HG03060 (cell line): ENCODE measurements around the gene WRNIP1.
"Not testable (repeated sequence)": the region's sequence is repeated elsewhere in the genome, so short reads cannot be mapped to it uniquely, and the experiment has no call there.

Experiments
- ATAC-seq: cut with Tn5 transposase; IDR thresholded peaks from one replicate; pipeline ENCODE4 v1.9.1; 2021; ENCODE audit warnings: low read depth, moderate number of reproducible peaks; ENCODE audit not compliant: unreplicated experiment

Gene WRNIP1

GRCh38 chr6:2782825-2783187, 17.6 kb downstream of the WRNIP1 start:
- no peak for ATAC-seq

GRCh38 chr6:2783188-2783963, 18.2 kb downstream of the WRNIP1 start:
- no peak for ATAC-seq

- no peak for ATAC-seq
Measured at GRCh38 chr6:2784061-2784460, 18.9 kb downstream of the WRNIP1 start.

- ATAC-seq, result no peak
Measured at GRCh38 chr6:2784930-2785329, 19.7 kb downstream of the WRNIP1 start.

- no peak for ATAC-seq
Measured at GRCh38 chr6:2786269-2786668, 21.1 kb downstream of the WRNIP1 start.

GRCh38 chr6:2790588-2791449, 25.6 kb downstream of the WRNIP1 start:
- no peak for ATAC-seq

- no peak for ATAC-seq
Measured at GRCh38 chr6:2791450-2791974, 26.3 kb downstream of the WRNIP1 start.

GRCh38 chr6:2792330-2793110, 27.3 kb downstream of the WRNIP1 start:
- ATAC-seq, result no peak

GRCh38 chr6:2793534-2794151, 28.4 kb downstream of the WRNIP1 start:
- ATAC-seq, result no peak

- ATAC-seq, result no peak
Measured at GRCh38 chr6:2794171-2794730, 29.1 kb downstream of the WRNIP1 start.

- ATAC-seq, result no peak
Measured at GRCh38 chr6:2795162-2795561, 30.0 kb downstream of the WRNIP1 start.

GRCh38 chr6:2795956-2796355, 30.8 kb downstream of the WRNIP1 start:
- no peak for ATAC-seq

- no peak for ATAC-seq
Measured at GRCh38 chr6:2796861-2797260, 31.7 kb downstream of the WRNIP1 start.

- ATAC-seq, result no peak
Measured at GRCh38 chr6:2797564-2798031, 32.4 kb downstream of the WRNIP1 start.

- no peak for ATAC-seq
Measured at GRCh38 chr6:2798586-2799134, 33.5 kb downstream of the WRNIP1 start.

- no peak for ATAC-seq
Measured at GRCh38 chr6:2799936-2800527, 34.8 kb downstream of the WRNIP1 start.

- ATAC-seq, result no peak
Measured at GRCh38 chr6:2800552-2801316, 35.5 kb downstream of the WRNIP1 start.

GRCh38 chr6:2801687-2802086, 36.5 kb downstream of the WRNIP1 start:
- ATAC-seq, result not testable (repeated sequence)
